ENCODE measurements around the gene LIPC.

Gene LIPC

GRCh38 chr15:58605931-58606530 lies 174.2 kb downstream of the LIPC start:
- no peak for DNase-seq (ENCODE audit: low read depth in 2 of 2, low spot score in 1 of 2)

- no peak for DNase-seq (ENCODE audit: low read depth in 2 of 2, low spot score in 1 of 2)
Measured at GRCh38 chr15:58606577-58607080, 174.8 kb downstream of the LIPC start.

DNA sequence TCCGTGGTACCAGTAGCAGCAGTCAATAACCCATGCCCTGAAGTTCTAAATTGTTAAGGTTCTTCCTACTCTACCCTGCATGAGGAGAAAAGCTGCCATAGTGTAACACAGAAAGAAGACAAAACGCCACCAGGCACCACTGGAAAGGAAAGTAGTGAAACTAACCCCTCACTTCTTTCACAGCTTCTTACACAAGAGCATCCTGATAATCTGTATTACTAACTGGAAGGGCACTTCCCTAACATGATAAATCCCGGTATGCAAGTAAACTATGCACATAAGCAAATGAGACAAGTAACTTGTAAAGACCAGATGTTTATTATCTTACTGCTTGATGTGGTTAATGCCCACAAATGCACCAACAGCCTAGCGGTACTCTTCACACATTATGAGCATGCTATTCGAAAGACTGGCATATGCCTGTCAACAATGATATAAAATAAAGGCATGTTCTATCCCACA lies 176.4 kb downstream of the LIPC start:
- no peak for DNase-seq (ENCODE audit: low read depth in 2 of 2, low spot score in 1 of 2)

DNA sequence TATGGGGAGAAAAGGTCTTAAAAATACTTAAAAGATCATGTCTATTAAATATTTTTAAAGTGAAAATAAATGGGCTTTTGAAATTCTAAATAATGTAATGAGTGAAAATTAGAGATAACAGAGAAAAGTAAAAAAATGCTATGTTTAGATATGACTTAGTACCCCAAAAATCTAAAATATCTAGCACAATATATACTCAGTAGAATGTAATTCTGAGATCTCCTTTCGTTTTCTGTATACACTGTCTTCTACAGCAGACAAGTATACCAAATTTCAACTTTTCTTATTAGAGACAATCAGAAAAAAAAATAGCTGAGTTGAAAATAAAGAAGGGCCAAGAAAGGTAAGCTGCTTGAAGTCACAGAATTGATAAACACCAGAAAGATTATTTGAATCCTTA lies 176.9 kb downstream of the LIPC start:
- no peak for DNase-seq (ENCODE audit: low read depth in 2 of 2, low spot score in 1 of 2)

GRCh38 chr15:58611731-58612676 lies 180.2 kb downstream of the LIPC start:
- no peak for DNase-seq (ENCODE audit: low read depth in 2 of 2, low spot score in 1 of 2)

GRCh38 chr15:58616171-58616570 lies 184.4 kb downstream of the LIPC start:
- DNase-seq (ENCODE audit: low read depth in 2 of 2, low spot score in 1 of 2): no peak

Measured in stimulated activated CD8-positive, alpha-beta memory T cell treated with anti-CD3 and anti-CD28 coated beads, Interleukin-4, amount 100 ng/mL, for 4 hours (primary cell).